Caki2 (cell line): ENCODE results near the gene RIMBP2. TPM values are rescaled to one million over a fixed set of nuclear protein-coding genes. Genes with fewer than 3 reads are reported as not detected.

ENCODE experiments used
- DNase-seq: peaks from one replicate; pipeline ENCODE4 v3.0.0-alpha.2; 2015; ENCODE audit warnings: low read depth
- in situ Hi-C: cut with HindIII; loops from 2 replicates; pipeline ENCODE4 v1.10.0; 2016; ENCODE audit warnings: low sequenced_read_pairs, low pct_unique_long_range_greater_than_20kb, mixed read lengths
- total RNA-seq: library from RNA; depleted of rRNA; stranded (reverse); fragments of >200 nt; shearing (Covaris generic); gene quantifications from 2 replicates; pipeline ENCODE4 v1.2.3, GENCODE V29; 2014; ENCODE audit warnings: low replicate concordance

RIMBP2 gene
- total RNA-seq, 1 experiment from 2014 or later = not detected

DNA sequence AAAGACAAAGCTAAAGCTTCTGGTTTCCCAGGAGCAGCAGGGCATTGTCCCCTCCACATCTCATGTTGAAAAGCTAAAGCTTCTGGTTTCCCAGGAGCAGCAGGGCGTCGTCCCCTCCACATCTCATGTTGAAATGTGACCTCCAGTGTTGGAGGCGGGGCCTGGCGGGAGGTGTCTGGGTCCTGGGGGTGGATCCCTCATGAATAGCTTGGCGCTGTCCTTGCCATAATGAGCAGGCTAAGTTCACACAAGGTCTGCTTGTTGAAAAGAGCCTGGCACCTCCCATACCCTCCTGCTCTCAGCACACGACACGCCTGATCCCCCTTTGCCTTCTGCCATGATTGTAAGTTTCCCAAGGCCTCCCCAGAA is 254.7 kb downstream of the RIMBP2 start:
- no peak for DNase-seq
- in situ Hi-C loops = no loop called here

DNA sequence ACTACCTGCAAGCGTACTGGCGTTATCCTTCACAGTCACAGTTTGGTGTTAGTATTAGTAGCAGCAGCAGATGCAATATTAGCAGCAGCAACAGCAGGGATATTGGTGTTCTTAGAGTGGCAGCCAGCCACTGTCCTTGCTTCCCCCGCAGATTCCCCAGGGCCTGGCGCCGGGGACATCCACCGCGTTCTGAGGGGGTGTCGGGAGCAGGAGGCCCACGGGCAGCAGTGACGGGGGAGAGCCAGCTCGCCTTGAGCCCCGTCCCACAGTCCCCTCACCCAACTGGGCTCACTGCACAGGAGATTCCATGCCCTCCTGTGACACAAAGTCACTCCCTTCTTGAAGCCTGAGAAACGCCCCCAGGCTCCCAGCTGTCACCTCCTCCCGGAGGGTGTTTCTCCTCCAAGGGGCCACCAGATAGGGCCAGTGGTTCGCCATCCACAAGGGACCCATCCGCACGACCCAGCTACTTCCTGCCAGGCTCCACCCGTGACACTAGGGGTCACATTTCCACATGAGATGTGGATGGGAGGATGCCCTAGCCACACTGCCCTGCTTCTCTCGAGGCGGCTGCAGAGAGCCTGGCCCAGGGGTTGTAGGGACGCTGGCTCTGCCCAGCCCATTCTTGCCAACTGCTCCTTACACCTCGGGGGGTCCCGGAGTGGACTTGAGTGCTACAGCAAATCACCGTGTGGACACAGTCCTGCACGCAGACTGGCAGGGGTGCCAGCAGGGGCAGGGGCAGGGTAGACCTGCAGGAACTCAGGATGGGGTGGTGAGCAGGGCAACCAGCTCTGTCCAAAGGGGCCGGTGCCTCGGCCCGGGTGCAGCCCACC is 255.3 kb downstream of the RIMBP2 start:
- in situ Hi-C loops = no loop called here
- DNase-seq = no peak

DNA sequence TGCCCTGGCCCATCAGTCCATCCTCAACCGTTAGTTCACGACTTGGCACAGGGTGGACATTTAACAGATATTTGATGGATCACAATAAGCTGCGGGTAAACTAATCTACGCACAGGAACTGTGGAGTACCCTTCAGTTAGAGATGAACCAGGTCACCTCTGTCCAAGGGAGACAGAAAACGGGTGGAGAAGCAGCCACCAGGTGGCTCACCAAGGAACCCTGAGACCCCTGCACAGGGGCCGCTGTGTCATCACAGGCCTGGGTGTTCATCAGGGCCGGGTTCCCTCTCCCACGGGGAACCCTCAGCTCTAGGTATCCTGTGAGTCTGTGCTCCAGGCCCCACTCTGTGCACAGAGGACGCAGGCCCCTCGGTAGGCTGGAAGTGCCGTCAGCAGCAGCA is 256.2 kb downstream of the RIMBP2 start:
- no peak for DNase-seq
- in situ Hi-C loops = no loop called here

DNA sequence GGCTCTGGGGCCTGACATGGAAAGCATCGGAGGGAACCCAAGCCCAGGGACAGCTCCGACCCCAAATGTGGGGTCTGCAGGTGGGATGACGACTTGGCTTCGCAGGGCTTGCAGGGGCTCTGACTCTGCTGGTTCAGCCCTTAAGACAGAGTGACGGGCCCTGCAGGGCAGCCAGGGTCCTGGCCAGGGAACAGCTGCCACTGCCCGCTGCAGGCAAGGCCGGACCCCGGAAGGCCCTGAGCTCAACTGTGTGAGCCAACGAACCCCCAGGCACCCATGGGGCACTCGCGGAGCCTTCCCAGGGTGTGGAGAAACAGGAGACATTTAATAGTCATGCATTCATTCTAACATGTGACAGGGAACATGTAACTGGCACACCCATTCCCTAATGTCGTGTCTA is 257.8 kb downstream of the RIMBP2 start:
- no peak for DNase-seq
- in situ Hi-C loops = no loop called here

DNA sequence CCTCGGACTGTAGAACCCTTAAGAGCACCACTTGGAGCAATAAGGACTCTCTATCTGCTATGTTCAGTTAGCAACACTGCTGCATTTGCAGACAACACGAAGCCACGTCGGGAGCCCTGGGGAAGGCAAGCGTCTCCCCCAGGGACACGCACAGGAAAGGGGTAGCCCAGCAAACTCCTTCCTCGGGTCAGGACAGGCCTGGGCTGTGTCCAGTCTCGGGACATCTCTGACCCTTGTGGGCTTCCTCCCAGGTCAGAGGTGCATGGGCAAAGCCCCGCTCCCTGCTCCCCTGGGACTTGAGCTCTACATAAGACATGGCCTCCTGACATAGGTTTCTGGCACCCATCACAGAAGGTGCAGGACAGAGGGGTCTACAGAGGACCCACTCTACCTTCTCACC is 258.9 kb downstream of the RIMBP2 start:
- in situ Hi-C loops = no loop called here
- no peak for DNase-seq

DNA sequence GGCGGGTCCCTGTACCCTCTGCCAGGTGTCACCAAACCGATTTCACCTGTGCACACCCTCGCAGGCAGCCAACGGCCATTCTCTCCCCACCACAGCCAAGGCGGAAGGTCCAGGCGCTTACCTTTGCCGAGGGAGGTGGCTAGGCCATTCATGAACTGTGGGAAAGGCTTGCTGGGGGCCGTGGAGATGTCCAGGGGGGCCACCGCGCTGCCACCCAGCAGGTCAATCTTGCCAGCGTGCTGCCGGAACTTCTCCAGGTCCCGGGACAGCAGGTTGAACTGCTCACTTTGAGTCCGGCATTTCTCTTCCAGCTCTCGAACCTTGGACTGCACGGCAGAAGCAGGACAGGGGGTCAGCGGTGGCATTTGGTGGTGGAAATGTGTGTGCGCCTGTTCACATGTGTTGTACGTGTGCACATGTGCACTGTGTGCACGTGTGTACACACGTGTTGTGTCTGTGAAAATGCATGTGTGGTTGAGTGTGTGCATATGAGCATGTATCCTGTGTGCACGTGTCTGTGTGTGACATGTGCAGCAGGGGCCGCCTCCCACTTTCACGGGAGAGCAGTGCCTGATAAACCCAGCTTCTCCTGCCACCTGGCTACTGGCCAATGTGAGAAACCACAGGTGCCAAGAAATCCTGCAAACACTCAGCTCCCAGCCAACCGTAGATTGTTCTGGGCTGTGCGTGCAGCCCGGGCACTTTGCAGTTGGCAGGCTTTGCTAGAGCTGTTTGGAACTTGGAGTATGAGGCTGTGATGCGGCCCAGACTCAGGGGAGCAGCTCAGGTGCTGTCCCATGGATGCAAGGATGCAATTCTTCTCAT is 259.5 kb downstream of the RIMBP2 start:
- in situ Hi-C loops = no loop called here
- DNase-seq = no peak

DNA sequence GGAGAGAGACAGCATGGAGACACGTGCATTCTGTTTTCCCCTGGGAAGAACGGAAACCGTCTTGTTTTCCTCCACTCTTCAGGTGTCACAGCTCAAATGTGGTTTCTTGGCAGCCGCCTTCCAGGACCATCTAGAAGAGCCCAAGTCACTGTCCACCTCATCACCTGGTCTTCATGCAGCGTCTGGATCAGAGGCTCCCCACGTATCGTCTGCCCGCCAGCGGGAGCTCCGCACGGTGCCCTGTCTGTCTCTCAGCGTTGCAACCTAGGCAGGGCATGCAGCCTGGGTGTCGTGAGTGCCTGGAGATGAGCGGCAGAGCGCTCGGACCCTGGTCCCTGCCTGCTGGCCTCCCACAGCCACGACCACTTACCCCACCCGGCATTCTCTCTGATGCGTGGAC is 260.9 kb downstream of the RIMBP2 start:
- DNase-seq = no peak
- in situ Hi-C loops = no loop called here

DNA sequence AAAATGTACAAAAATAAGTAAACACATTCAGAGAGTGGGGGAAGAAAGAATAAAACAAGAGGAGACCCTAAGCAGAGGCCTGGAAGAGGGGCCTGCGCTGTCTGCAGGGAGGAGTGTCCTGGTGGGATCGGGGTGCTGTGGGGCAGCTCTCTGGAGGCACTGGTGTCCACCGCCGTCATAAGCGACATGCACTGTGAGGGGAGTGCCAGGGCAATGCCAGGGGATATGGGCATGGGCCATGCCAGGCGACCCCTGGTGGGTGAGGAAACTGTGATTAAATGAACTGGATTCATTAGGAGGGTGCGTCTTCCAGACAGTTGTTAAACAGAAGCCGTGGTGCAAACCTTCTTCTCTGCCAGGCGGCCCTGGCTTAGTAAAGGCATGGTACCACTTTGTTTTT is 261.8 kb downstream of the RIMBP2 start:
- DNase-seq = no peak
- in situ Hi-C loops = no loop called here

DNA sequence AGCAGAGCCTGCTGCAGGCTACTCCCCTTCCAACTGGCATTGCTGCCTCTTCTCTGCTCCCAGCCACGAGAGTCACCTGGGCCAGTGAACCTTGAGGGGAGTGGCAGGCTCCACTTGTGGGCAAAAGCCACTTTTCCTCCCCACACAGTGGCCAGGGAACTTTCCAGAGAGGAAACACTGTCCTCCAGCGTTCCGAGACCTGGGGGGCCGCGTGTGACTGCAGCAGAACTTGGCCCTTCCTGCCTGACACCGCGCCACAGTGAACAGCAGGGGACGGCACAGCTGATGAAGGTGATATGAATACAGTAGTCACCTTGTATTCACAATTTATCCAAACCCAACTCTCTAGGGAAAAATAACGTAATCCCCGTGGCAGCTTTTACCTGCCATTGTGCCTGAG is 263.6 kb downstream of the RIMBP2 start:
- in situ Hi-C loops = no loop called here
- DNase-seq = no peak

DNA sequence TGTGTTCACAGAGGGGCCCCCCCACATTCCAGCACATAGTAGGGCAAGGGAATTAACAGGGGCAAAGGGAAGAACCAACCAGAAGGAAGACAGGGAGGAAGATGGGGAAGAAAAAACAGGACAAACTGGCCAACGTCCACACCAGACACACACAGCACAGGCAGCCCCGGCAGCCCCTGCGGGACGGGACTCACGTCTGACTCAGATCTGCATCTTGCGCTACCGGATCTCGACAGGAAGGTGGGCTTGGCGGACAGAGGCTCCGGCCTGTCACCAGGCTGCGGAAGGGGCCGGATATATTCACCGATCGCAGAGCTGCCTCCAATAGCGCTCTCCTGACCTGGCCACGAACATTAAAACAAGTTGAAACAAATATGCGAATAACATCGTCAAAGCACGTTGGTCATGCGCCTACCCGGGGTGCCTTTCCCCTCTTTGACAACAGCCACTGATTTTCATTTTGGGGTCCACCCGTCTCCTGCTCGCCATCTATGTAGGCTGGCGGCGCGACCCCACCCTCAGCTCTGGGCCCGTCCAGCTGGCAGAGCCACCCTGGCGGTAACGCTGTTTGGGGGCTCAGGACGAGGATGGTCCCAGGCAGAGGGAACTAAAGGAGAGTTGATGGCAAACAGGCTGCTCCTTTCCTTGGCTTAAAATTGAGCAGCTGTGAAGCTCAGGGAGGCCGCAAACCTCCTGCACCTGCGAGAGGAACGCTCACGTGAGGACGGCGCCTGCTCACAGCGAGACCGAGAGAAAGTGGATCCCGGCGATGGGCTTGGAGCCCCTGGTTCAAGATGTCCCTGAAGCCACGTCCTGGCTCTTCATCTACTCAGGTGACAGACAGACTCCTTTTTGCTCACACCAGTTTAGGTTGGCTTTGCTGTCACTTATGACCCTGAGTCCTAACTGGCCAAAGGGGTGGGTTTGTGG is 264.8 kb downstream of the RIMBP2 start:
- in situ Hi-C loops = no loop called here

DNA sequence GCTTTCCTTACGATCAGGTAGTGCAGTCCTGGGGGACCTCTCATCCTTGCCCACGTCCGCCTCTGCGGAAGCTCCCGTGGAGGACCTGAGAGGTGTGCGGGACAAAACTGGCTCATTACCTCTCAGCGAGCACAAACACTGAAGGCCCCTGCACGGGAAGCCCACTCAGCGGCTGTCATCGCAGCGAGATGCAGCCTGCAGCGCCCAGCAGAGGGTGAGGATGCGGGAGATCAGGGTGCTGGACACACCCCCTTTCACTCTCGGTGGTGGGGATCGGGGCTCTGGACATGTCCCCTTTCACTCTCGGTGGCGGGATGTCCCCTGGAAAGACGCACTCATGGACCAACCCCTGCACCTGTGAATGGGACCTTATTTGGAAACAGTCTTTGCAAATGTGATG is 266.8 kb downstream of the RIMBP2 start:
- no peak for DNase-seq
- in situ Hi-C loops = no loop called here

More for the DNA sequence above, 264.8 kb downstream of the RIMBP2 start:
- DNase-seq = no peak

DNA sequence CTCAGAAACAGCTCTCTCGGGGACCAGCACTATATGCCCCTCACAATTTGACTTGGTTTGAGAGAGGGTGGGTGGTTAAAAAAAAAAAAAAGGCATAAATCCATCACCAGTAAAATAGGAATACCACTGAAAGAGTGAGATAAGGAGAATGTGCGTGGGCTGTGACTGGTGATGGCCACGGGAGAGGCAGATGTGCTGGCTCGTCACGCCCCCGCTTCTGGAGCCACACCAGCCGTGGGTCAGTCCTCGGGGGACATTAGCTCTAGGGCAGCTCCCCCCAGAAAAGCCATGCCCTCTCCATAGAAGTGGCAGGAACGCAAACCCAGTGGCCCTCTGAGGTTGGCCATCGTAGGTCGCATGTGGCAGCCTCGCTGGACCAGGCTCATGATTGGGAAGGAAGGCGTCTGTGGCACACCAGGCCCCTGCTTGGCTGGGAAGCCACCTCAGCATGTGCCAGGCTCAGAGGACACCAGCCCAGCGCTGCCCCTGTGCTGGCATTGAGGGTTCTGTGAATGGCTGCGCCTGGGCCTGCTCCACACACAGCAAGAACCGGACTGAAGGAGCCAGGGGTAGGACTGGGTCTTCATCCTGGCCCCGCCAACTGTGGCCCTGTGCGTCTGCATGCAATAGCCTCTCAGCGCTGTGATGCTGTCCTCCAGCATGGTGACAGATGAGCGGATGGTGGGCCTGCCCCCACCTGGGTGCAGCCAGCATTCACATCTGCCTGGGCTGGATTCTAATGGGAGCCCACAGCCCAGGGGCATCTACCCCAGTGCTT is 267.9 kb downstream of the RIMBP2 start:
- in situ Hi-C loops = no loop called here
- DNase-seq = no peak

DNA sequence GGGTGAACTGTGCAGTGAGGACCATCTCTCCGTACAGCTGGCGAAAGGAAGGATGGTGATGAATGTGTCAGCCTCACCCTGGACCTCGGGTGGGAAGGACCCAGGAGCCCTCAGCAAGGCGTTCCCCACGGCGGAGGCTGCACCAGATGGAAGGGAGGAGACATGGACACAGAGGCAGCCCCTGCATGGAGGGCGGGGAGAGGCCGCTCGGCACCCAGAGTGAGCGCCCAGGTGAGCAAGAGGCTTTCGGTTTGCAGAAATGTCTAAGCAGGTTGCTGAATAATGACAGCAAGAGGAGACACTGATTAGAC is 268.5 kb downstream of the RIMBP2 start:
- in situ Hi-C loops = no loop called here
- no peak for DNase-seq

DNA sequence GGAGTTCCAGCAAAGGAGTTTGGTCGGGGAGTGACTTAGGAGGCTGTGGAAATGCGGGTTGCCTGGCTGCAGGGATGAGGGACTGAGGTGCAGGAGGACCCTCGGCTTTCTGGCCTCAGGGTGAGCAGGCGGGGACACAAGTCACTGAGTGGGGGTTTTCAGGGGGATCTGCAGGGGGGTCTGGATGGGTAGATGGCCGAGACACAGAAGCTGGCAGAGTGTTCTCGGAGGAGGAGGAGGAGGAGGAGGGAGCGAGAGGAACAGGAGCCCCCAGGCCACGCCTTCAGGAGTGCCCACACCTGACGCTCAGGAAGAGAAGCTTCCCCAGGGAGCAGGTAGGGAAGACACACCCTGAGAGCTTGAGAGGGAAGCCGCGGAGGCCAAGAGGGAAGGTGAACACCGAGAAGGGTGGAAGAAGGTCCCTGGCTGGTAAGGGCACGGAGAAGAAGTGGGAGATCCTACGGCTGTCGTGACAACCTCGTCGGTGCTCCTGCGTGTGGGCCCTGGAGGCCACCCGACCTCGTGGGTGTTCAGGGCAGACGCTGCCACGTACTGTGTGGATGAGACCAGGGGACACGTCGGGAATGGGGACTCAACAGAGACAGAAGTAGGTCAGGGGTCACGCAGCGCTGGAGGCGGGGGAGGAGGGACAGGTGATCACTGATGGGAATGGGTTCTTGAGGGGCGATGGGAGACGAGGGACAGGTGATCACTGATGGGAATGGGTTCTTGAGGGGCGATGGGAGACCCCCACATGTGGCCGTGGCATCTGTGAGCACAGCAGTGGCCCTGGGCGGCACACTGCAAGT is 269.0 kb downstream of the RIMBP2 start:
- in situ Hi-C loops = no loop called here
- DNase-seq = no peak

DNA sequence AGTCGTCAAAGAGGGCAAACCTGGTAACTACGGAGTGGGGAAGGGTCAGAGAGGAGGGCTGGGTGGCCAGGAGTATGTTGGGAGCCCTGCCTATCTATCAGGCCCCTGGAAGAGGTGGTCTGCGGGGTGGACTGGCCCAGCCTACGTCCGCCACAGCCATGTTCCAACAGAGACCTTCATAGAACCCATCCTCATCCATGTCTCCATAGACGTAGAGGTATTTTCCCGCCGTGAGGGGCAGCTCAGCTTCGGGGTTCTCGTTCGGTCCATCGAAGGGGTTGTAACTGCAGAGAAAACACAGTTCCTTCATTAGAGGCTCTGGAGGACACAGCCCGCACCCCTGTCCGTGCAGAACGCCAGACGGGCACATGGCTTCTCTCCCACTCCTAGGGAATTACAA is 271.1 kb downstream of the RIMBP2 start:
- in situ Hi-C loops = no loop called here
- no peak for DNase-seq

DNA sequence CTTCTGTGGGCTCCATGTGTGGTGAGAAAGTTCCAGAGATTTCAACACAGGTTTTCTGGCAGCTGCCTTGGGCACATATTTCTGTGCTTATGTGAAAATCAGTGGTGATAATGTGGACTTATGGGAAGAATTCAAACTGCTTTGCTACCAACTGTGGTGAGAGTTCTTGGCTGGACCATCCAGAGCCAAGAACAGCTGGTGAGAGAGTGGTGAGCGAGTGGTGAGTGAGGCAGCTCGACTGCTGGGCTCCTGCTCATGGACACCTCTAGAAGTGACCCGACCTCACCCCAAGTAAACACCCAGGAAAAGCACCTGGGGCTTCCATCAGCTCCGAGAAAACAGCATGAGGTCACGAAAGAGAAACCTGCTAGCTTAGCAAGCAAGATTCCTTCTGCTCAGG is 272.0 kb downstream of the RIMBP2 start:
- DNase-seq = no peak
- in situ Hi-C loops = no loop called here
